SK-N-SH treated with all-trans-retinoic acid at 6 μM for 48 hours (cell line): Measurements from ENCODE around the gene C6orf163.

Source experiments
- ATAC-seq: fragments of 200-7000 bp; cut with Tn5 transposase; 3 replicates; pipeline ENCODE4 v1.9.1; 2020; ENCODE audit warnings: mild to moderate bottlenecking, moderate library complexity
- ARNTL ChIP-seq: fragments of 450-650 bp; formaldehyde crosslinking; IDR thresholded peaks from 2 replicates; pipeline ENCODE4 v1.5.0; 2020; ENCODE audit warnings: low read depth, mild to moderate bottlenecking, moderate library complexity, borderline replicate concordance
- BACH2 ChIP-seq: fragments of 250-450 bp; sonication (Bioruptor Pico); IDR thresholded peaks from 2 replicates; pipeline ENCODE4 v1.9.0; 2021; ENCODE audit warnings: mild to moderate bottlenecking, borderline replicate concordance
- CREB5 ChIP-seq: fragments of 250-450 bp; sonication (Bioruptor Pico); IDR thresholded peaks from 2 replicates; pipeline ENCODE4 v1.5.1; 2020; ENCODE audit warnings: low read depth, mild to moderate bottlenecking, moderate library complexity
- CSRNP3 ChIP-seq: fragments of 250-450 bp; sonication (Bioruptor Pico); IDR thresholded peaks from 2 replicates; pipeline ENCODE4 v1.5.1; 2021; ENCODE audit warnings: mild to moderate bottlenecking, moderate library complexity
- ESRRG ChIP-seq: fragments of 250-450 bp; sonication (Bioruptor Pico); IDR thresholded peaks from 2 replicates; pipeline ENCODE4 v1.6.1; 2021; ENCODE audit warnings: mild to moderate bottlenecking
- GLIS3 ChIP-seq: fragments of 250-450 bp; sonication (Bioruptor Pico); IDR thresholded peaks from 2 replicates; pipeline ENCODE4 v1.5.0; 2020; ENCODE audit warnings: mild to moderate bottlenecking, moderate library complexity
- ISL1 ChIP-seq: fragments of 250-450 bp; sonication (Bioruptor Pico); IDR thresholded peaks from 2 replicates; pipeline ENCODE4 v2.1.2; 2022; ENCODE audit warnings: mild to moderate bottlenecking, moderate library complexity
- OSR1 ChIP-seq: fragments of 250-450 bp; sonication (Bioruptor Pico); IDR thresholded peaks from 2 replicates; pipeline ENCODE4 v1.8.0; 2022; ENCODE audit warnings: moderate library complexity, mild to moderate bottlenecking, inconsistent platforms
- PATZ1 ChIP-seq: fragments of 250-450 bp; sonication (Bioruptor Pico); IDR thresholded peaks from 2 replicates; pipeline ENCODE4 v1.8.0; 2020; ENCODE audit warnings: mild to moderate bottlenecking, moderate library complexity, borderline replicate concordance
- POU6F1 ChIP-seq: fragments of 250-450 bp; sonication (Bioruptor Pico); IDR thresholded peaks from 2 replicates; pipeline ENCODE4 v1.8.0; 2021; ENCODE audit warnings: low read depth, mild to moderate bottlenecking, moderate library complexity, borderline replicate concordance
- RARB ChIP-seq: fragments of 250-450 bp; sonication (Bioruptor Pico); IDR thresholded peaks from 2 replicates; pipeline ENCODE4 v1.8.0; 2021; ENCODE audit warnings: mild to moderate bottlenecking, moderate library complexity
- SNAI2 ChIP-seq: fragments of 250-450 bp; sonication (Bioruptor Pico); IDR thresholded peaks from 2 replicates; pipeline ENCODE4 v1.5.0; 2020; ENCODE audit warnings: mild to moderate bottlenecking, moderate library complexity
- TCF4 ChIP-seq: fragments of 250-450 bp; sonication (Bioruptor Pico); IDR thresholded peaks from 2 replicates; pipeline ENCODE4 v1.8.0; 2021; ENCODE audit warnings: mild to moderate bottlenecking, moderate library complexity, borderline replicate concordance
- TOX ChIP-seq: fragments of 250-450 bp; sonication (Bioruptor Pico); IDR thresholded peaks from 2 replicates; pipeline ENCODE4 v1.8.0; 2021; ENCODE audit warnings: mild to moderate bottlenecking, moderate library complexity, borderline replicate concordance
- TSHZ2 ChIP-seq: fragments of 250-450 bp; sonication (Bioruptor Pico); IDR thresholded peaks from 2 replicates; pipeline ENCODE4 v1.5.0; 2020; ENCODE audit warnings: mild to moderate bottlenecking, moderate library complexity
- ZC3H10 ChIP-seq: fragments of 250-450 bp; sonication (Bioruptor Pico); IDR thresholded peaks from 2 replicates; pipeline ENCODE4 v1.5.1; 2021; ENCODE audit warnings: mild to moderate bottlenecking, moderate library complexity
- ZFP3 ChIP-seq: fragments of 250-450 bp; sonication (Bioruptor Pico); IDR thresholded peaks from 2 replicates; pipeline ENCODE4 v1.5.0; 2020; ENCODE audit warnings: mild to moderate bottlenecking, moderate library complexity
- ZFP30 ChIP-seq: fragments of 450-650 bp; formaldehyde crosslinking; IDR thresholded peaks from 2 replicates; pipeline ENCODE4 v1.5.0; 2022; ENCODE audit warnings: mild to moderate bottlenecking, moderate library complexity
- ZNF565 ChIP-seq: fragments of 450-650 bp; formaldehyde crosslinking; conservative IDR thresholded peaks from 2 replicates; pipeline ENCODE4 v1.5.0; 2020; ENCODE audit warnings: low read depth, mild to moderate bottlenecking, moderate library complexity
- ZNF70 ChIP-seq: fragments of 450-650 bp; formaldehyde crosslinking; IDR thresholded peaks from 2 replicates; pipeline ENCODE4 v1.5.0; 2020; ENCODE audit warnings: mild to moderate bottlenecking, moderate library complexity
- ZNF8 ChIP-seq: fragments of 450-650 bp; formaldehyde crosslinking; IDR thresholded peaks from 2 replicates; pipeline ENCODE4 v1.5.0; 2020; ENCODE audit warnings: mild to moderate bottlenecking, moderate library complexity

C6orf163 gene

GRCh38 chr6:87330961-87331360 is 13.7 kb upstream of the C6orf163 start:
- TF ChIP-seq TSHZ2 (CRISPR knock-in tag), result no peak
- no peak for TF ChIP-seq ZFP3 (CRISPR knock-in tag)
- TF ChIP-seq ZNF8 (CRISPR knock-in tag), result no peak
- no peak for TF ChIP-seq RARB
- no peak for TF ChIP-seq ZC3H10 (CRISPR knock-in tag)
- no peak for ATAC-seq

- no peak for ATAC-seq
Observed at GRCh38 chr6:87333033-87333432, 11.6 kb upstream of the C6orf163 start.

GRCh38 chr6:87333591-87334181 is 10.9 kb upstream of the C6orf163 start:
- ATAC-seq, result no peak
- TF ChIP-seq CREB5 (CRISPR knock-in tag) (no peak), BACH2 (no peak), ISL1 (CRISPR knock-in tag) (no peak), OSR1 (CRISPR knock-in tag) (no peak), ZNF70 (no peak), ZC3H10 (CRISPR knock-in tag) (no peak), ZFP30 (CRISPR knock-in tag) (no peak), TOX (CRISPR knock-in tag) (no peak), ZFP3 (CRISPR knock-in tag) (no peak), ESRRG (no peak)

More at GRCh38 chr6:87333033-87333432, 11.6 kb upstream of the C6orf163 start:
- TF ChIP-seq PATZ1 (no peak), GLIS3 (CRISPR knock-in tag) (no peak), ZNF70 (no peak), CREB5 (CRISPR knock-in tag) (no peak), OSR1 (CRISPR knock-in tag) (no peak), ZFP30 (CRISPR knock-in tag) (no peak), CSRNP3 (no peak), TCF4 (CRISPR knock-in tag) (no peak), RARB (no peak), ZNF565 (CRISPR knock-in tag) (no peak), SNAI2 (CRISPR knock-in tag) (no peak), BACH2 (no peak), POU6F1 (CRISPR knock-in tag) (no peak), ARNTL (CRISPR knock-in tag) (no peak), ISL1 (CRISPR knock-in tag) (no peak)
